GM10266 (cell line): ENCODE results near the gene TPTE.
"Not testable (repeated sequence)": the region's sequence is repeated elsewhere in the genome, so short reads cannot be mapped to it uniquely, and the experiment has no call there.

Experiments used
- DNase-seq: peaks from one replicate; pipeline ENCODE4 v3.0.0; 2012; ENCODE audit errors: extremely low spot score
- CTCF ChIP-seq: IDR thresholded peaks from 2 replicates; pipeline ENCODE4 v1.5.1; 2012; ENCODE audit warnings: mild to moderate bottlenecking, low read depth; ENCODE audit not compliant: control insufficient read depth, insufficient read depth; ENCODE audit errors: missing control alignments

The TPTE gene

GRCh38 chr21:10575311-10575667 lies 53.9 kb downstream of the TPTE start:
- DNase-seq, result no peak
- no peak for TF ChIP-seq CTCF

GRCh38 chr21:10578910-10579309 lies 57.5 kb downstream of the TPTE start:
- not testable (repeated sequence) for DNase-seq

- DNase-seq, result not testable (repeated sequence)
Measured at GRCh38 chr21:10589115-10589514, 67.7 kb downstream of the TPTE start.

- not testable (repeated sequence) for DNase-seq
Measured at GRCh38 chr21:10607074-10607473, 85.7 kb downstream of the TPTE start.

GRCh38 chr21:10614285-10614684 lies 92.9 kb downstream of the TPTE start:
- DNase-seq, result not testable (repeated sequence)

GRCh38 chr21:10616061-10616460 lies 94.7 kb downstream of the TPTE start:
- DNase-seq, result not testable (repeated sequence)

GRCh38 chr21:10616535-10616934 lies 95.2 kb downstream of the TPTE start:
- DNase-seq, result no peak
- no peak for TF ChIP-seq CTCF

- DNase-seq, result not testable (repeated sequence)
Measured at GRCh38 chr21:10617133-10617752, 95.9 kb downstream of the TPTE start.

GRCh38 chr21:10627316-10627863 lies 106.0 kb downstream of the TPTE start:
- DNase-seq, result no peak
- TF ChIP-seq CTCF, result no peak

- not testable (repeated sequence) for DNase-seq
Measured at GRCh38 chr21:10629239-10629638, 107.9 kb downstream of the TPTE start.

GRCh38 chr21:10630829-10631228 lies 109.4 kb downstream of the TPTE start:
- DNase-seq, result not testable (repeated sequence)

GRCh38 chr21:10631316-10631715 lies 109.9 kb downstream of the TPTE start:
- DNase-seq, result not testable (repeated sequence)

GRCh38 chr21:10638144-10638543 lies 116.8 kb downstream of the TPTE start:
- DNase-seq, result not testable (repeated sequence)
